ENCODE data around the gene R3HDM4. TPM values are rescaled to one million over a fixed set of nuclear protein-coding genes. Genes with fewer than 3 reads are reported as not detected.

R3HDM4 gene
- polyA plus RNA-seq, 1 experiment, result 24.0 TPM

DNA sequence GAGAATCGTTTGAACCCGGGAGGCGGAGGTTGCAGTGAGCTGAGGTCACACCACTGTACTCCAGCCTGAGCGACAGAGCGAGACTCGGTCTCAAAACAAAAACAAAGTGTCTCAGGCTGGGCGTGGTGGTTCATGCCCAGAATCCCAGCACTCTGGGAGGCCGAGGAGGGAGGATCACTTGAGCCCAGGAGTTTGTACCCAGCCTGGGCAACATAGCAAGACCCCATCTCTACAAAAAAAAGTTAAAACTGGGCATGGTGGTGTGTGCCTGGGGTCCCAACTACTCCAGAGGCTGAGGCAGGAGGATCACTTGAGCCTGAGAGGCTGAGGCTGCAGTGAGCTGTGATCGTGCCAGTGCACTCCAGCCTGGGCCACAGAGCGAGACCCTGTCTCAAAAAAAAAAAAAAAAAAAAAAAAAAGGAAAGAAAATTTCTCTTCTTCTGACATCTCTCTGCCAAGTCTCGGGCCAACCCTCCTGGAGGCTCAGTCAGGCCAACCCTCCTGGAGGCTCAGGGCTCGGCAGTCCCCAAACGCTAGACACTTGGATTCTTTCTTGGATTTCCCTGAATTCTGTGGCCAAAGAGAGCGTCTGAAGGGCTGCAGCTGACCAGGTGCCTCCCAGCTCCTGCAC lies 39.1 kb upstream of the R3HDM4 start:
- TF ChIP-seq, protein P1, sequence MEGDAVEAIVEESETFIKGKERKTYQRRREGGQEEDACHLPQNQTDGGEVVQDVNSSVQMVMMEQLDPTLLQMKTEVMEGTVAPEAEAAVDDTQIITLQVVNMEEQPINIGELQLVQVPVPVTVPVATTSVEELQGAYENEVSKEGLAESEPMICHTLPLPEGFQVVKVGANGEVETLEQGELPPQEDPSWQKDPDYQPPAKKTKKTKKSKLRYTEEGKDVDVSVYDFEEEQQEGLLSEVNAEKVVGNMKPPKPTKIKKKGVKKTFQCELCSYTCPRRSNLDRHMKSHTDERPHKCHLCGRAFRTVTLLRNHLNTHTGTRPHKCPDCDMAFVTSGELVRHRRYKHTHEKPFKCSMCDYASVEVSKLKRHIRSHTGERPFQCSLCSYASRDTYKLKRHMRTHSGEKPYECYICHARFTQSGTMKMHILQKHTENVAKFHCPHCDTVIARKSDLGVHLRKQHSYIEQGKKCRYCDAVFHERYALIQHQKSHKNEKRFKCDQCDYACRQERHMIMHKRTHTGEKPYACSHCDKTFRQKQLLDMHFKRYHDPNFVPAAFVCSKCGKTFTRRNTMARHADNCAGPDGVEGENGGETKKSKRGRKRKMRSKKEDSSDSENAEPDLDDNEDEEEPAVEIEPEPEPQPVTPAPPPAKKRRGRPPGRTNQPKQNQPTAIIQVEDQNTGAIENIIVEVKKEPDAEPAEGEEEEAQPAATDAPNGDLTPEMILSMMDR (IDR thresholded peaks at IDR 0.05; ENCODE audit: low read depth, low read length), result no peak

DNA sequence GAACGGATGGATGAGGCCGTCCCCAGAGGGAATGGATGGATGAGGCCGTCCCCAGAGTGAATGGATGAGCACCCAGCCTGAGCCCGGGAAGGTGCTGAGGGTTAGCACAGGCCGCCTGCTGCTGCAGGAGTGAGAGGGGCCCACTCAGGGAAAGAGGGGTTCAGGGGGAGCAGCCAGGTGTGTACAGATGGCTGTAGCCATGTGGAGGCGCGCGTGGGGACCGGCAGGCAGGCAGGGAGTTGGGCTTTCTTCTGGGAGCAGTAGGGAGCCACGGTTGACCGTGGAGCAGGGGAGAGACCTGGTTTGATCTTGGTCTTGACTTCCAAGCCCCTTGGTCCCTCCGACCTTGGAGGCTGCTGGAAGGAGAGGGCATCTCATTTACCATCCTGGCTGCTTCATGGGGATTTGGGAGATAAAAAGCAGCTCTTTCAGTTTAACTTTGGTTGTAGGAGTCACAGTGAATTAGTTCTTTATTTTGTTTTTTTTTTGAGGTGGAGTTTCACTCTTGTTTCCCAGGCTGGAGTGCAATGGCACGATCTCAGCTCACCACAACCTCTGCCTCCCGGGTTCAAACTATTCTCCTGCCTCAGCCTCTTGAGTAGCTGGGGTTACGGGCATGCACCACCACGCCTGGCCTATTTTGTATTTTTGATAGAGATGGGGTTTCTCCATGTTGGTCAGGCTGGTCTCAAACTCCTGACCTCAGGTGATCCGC lies 37.5 kb upstream of the R3HDM4 start:
- Histone ChIP-seq H3K4me3 (ENCODE audit: low read depth, low read length) (no peak overlapping the region), H3K27me3 (ENCODE audit: control insufficient read depth, insufficient read depth, low read length) (no peaks in the 10 kb centered on the region), H3K9me3 (ENCODE audit: control insufficient read depth, insufficient read depth, low read length) (no peaks in the 10 kb centered on the region; the same call in 1 of the 2 replicates), H3K27ac (ENCODE audit: low read depth, low read length) (no peak overlapping the region)
- TF ChIP-seq, protein P1 (IDR thresholded peaks at IDR 0.05; ENCODE audit: low read depth, low read length), result no peak
- ChIA-PET POLR2A (interaction anchor here (0.7 kb wide), 1 partner anchor 51 kb away, joined by 4 read pairs; no protein-coding TSS in a partner anchor), CTCF (interaction anchor here (0.6 kb wide), 2 partner anchors 28 to 37 kb away, joined by 3 to 7 read pairs; no protein-coding TSS in a partner anchor)
- no peak for DNase-seq (ENCODE audit: low read depth, low spot score)

More for the DNA sequence above, 39.1 kb upstream of the R3HDM4 start:
- Histone ChIP-seq H3K27ac (ENCODE audit: low read depth, low read length) (peak overlapping the region; percentile 82), H3K9me3 (ENCODE audit: control insufficient read depth, insufficient read depth, low read length) (no peaks in the 10 kb centered on the region; the same call in 1 of the 2 replicates), H3K27me3 (ENCODE audit: control insufficient read depth, insufficient read depth, low read length) (no peaks in the 10 kb centered on the region), H3K4me3 (ENCODE audit: low read depth, low read length) (no peak overlapping the region)
- DNase-seq (ENCODE audit: low read depth, low spot score), result no peak
- ChIA-PET CTCF (no interaction called here), POLR2A (interaction anchor here (0.6 kb wide), 1 partner anchor 10 kb away, joined by 9 read pairs; no protein-coding TSS in a partner anchor)

DNA sequence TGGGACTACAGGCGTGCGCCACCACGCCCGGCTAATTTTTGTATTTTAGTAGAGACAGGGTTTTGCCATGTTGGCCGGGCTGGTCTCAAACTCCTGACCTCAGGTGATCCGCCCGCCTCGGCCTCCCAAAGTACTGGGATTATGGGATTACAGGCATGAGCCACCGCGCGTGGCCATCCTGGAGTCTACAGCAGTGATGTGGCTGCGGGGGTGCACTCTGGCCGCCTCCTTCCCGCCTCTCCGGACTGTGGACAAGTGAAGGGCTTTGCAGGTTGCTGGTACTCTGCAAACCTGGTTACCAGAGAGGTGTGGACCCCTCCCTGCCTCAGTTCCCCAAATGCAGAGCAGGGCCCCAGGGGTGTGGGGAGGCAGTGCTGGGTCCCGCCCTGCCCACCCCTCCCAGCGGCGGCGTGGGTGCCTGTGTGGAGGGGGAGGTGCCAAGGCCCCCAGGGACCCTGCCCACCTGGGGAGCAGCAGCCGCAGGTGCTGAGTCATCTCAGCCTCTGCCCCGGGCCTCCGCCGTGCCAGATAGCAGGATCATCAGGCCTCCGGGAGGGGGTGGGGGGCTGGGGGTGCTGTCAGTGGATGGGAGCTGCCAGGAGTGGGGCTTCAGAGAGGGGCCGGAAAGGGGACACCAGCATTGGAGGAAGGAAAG lies 36.0 kb upstream of the R3HDM4 start:
- TF ChIP-seq, protein P1 (IDR thresholded peaks at IDR 0.05; ENCODE audit: low read depth, low read length), result no peak
- ChIA-PET POLR2A (no interaction called here), CTCF (no interaction called here)
- no peaks in the 10 kb centered on the region; the same call in 1 of the 2 replicates for H3K9me3 ChIP-seq (ENCODE audit: control insufficient read depth, insufficient read depth, low read length)
- DNase-seq (ENCODE audit: low read depth, low spot score), result no peak
- no peak overlapping the region for H3K4me3 ChIP-seq (ENCODE audit: low read depth, low read length)
- no peak overlapping the region for H3K27ac ChIP-seq (ENCODE audit: low read depth, low read length)
- H3K27me3 ChIP-seq (ENCODE audit: control insufficient read depth, insufficient read depth, low read length), result no peaks in the 10 kb centered on the region

DNA sequence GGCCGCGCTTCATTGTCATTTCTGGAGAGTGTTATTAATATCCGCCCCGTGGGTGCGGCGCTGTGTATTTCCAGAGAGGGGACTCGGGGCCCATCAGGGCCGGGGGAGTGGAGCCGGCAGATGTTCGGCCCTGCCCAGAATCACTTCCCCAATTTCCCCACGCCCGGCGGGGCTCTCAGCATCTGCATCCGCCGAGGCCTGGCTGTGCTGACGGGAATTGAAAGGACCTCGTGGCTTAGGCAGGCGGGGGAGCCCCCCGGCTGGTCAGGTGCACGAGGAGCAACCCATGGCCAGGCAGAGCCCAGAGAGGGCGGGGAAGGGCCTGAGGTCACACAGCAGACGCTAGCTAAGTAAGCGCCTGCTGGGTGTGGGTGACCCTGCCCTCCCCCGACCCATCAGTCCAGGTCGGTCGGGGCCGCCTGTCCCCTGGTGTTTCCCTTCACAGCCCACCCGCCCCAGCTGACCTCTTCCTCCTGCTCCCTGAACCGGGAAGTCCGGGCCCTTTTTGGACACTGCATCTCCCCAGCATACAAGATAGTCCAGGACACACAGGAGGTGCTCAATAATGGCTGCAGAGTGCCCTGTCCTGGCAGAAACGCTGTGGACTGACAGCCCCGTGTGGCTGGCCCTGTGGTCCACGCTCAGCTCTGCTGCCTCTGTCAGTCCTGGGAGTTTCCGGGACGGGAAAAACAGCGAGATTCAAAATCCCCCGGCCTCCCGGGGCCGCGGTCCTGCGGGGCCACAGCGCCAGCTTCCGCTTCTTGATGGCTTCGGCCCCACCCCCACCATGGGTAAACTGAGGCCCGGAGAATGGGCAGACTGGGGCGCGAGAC lies 34.9 kb upstream of the R3HDM4 start:
- H3K4me3 ChIP-seq (ENCODE audit: low read depth, low read length), result no peak overlapping the region
- ChIA-PET CTCF (interaction anchor here (0.6 kb wide), 1 partner anchor 177 kb away, joined by 3 read pairs; no protein-coding TSS in a partner anchor), POLR2A (no interaction called here)
- TF ChIP-seq, protein P1 (IDR thresholded peaks at IDR 0.05; ENCODE audit: low read depth, low read length), result no peak
- no peak overlapping the region for H3K27ac ChIP-seq (ENCODE audit: low read depth, low read length)
- H3K27me3 ChIP-seq (ENCODE audit: control insufficient read depth, insufficient read depth, low read length), result no peaks in the 10 kb centered on the region
- peaks cover 3% of the 10 kb centered on the region; the same call in 1 of the 2 replicates for H3K9me3 ChIP-seq (ENCODE audit: control insufficient read depth, insufficient read depth, low read length)
- no peak for DNase-seq (ENCODE audit: low read depth, low spot score)
